Hair follicular keratinocyte (primary cell): ENCODE results near the gene CPEB3. TPM values are rescaled to one million over a fixed set of nuclear protein-coding genes. Genes with fewer than 3 reads are reported as not detected.

Experiments used
- total RNA-seq: library from RNA; depleted of rRNA; stranded (reverse); fragments of >200 nt; gene quantifications from 2 replicates; pipeline ENCODE4 v1.2.3, GENCODE V29; 2015

The CPEB3 gene
- 0.23 and 0.78 TPM in 2 replicates for total RNA-seq

GRCh38 chr10:92290837-92291615 is at the start of gene CPEB3, which contains the start of gene MARCHF5:
CPEB3 (minus strand) TSS chr10:92291078; CDS start chr10:92240350, 50,728 bp downstream.
MARCHF5 (plus strand) TSS chr10:92291167; CDS start chr10:92291495, 328 bp downstream.

Other genes with a start within 250 kb of the CPEB3 start
- gene MARCHF5, start 89 bp upstream of the CPEB3 start, total RNA-seq, result 6.0 and 6.6 TPM in 2 replicates